Adrenal gland (tissue), 5 donors: Measurements from ENCODE around the gene PKNOX2.

Experiments used
- CTCF ChIP-seq, 6 experiments: fragments of 450-650 bp in 4 of 6; fragments of 200-600 bp in 2 of 6; sonication (generic) in 1 of 6; IDR thresholded peaks; 1 replicate in 5 of 6; 2 replicates in 1 of 6; pipeline versions ENCODE4 v1.5.1 to v1.8.0; 2016 to 2021; ENCODE audit warnings: antibody characterized with exemption in 6 of 6, mild to moderate bottlenecking in 2 of 6, moderate library complexity in 1 of 6
- POLR2A ChIP-seq, 2 donors: fragments of 450-650 bp; IDR thresholded peaks; one replicate each; pipeline ENCODE4 v1.6.1; 2017; ENCODE audit warnings: antibody characterized with exemption in 2 of 2, mild to moderate bottlenecking in 2 of 2, moderate library complexity in 1 of 2
- donor health status: DM: no; HTN: no; CAD: no.

- no peak for TF ChIP-seq CTCF (IDR thresholded peaks at IDR 0.05)
- TF ChIP-seq POLR2A (IDR thresholded peaks at IDR 0.05), result no peak
Measured at GRCh38 chr11:125233116-125233515, 68.6 kb downstream of the PKNOX2 start.
